ENCODE measurements around the gene TMEM33.

Gene TMEM33

DNA sequence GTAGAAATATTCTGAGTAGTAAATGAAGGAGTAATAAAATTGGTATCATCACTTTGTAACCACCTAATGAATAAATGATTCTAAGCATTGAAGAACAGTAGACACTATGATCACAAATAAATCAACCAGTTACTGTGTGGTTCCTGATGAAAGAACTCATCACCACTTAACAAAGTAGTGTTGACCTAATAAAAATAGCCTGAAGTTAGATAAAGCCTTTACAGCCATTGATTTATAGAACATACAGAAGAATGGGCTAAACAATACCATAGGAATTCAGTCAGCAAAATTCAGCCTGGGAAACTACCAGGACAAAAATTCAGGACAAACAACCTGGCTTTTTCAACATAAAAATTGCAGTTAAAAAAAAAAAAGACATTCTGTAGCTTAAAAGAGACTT, 64.1 kb downstream of the TMEM33 start:
- H3K36me3 Mint-ChIP-seq (ENCODE audit: low read depth): peaks cover 54% of the 10 kb centered on the region
- peaks cover 37% of the 10 kb centered on the region for H3K4me1 Mint-ChIP-seq (ENCODE audit: low read depth)

DNA sequence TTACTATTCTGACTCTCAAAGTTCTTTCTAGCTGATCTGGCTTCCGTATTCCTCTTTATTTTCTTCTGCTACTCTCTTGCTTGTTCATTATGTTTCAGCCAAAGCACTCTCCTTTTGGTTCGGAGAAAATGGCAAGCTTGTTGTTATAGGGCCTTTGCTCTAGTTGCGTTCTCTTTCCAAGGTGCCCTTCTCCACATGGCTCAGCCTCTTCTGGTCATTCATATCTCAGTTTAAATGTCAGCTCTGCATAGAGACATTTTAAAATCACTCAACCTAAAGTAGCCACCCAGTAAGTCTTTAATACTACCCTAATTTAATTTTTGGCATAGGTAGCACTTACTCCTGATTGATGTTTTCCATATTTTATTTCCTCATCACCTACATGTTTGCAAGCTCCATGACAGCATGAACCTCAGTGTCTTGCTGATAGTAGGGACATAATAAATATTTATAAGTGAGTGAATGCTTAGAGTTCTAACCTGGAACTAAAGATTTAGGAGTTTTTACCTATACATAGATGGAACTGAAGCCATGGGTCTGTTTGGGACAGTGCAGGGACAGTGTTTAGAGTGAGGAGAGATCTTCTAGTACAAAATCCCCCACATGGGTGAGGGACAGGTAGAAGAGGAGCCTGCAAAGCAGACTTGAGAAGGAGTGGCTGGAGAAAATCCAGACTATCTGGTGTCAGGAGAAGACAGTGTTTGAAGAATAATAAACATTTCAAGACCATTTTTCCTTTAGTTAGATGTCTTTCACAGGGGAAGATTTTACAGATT, 73.0 kb downstream of the TMEM33 start:
- no peaks in the 10 kb centered on the region for H3K27me3 Mint-ChIP-seq
- H3K4me1 Mint-ChIP-seq (ENCODE audit: low read depth): peaks cover 45% of the 10 kb centered on the region
- no peak overlapping the region for H3K27ac Mint-ChIP-seq
- no peaks in the 10 kb centered on the region for H3K9me3 Mint-ChIP-seq
- H3K4me3 Mint-ChIP-seq: no peak overlapping the region
- peaks cover 80% of the 10 kb centered on the region for H3K36me3 Mint-ChIP-seq (ENCODE audit: low read depth)
- no peak for DNase-seq

More for the DNA sequence above, 64.1 kb downstream of the TMEM33 start:
- DNase-seq: no peak
- Mint-ChIP-seq H3K9me3 (no peaks in the 10 kb centered on the region), H3K27me3 (no peaks in the 10 kb centered on the region), H3K27ac (no peak overlapping the region), H3K4me3 (no peak overlapping the region)
